Large intestine (tissue), 3 donors: ENCODE results near the gene CLN6. TPM values are rescaled to one million over a fixed set of nuclear protein-coding genes. Genes with fewer than 3 reads are reported as not detected.
"Not testable (repeated sequence)": the region's sequence is repeated elsewhere in the genome, so short reads cannot be mapped to it uniquely, and the experiment has no call there.

Experiments used
- DNase-seq, 2 donors: peaks; one replicate each; pipeline versions ENCODE4 v3.0.0 to v3.0.0-alpha.2; 2013
- H3K27ac ChIP-seq: one replicate; pipeline ENCODE4 v1.5.1; 2013; ENCODE audit warnings: low read length
- H3K27me3 ChIP-seq: 2 replicates; pipeline ENCODE4 v1.6.1; 2013; ENCODE audit warnings: low read length; ENCODE audit not compliant: control insufficient read depth, insufficient read depth
- H3K36me3 ChIP-seq: 2 replicates; pipeline ENCODE4 v1.6.1; 2013; ENCODE audit warnings: low read length; ENCODE audit not compliant: control insufficient read depth, insufficient read depth
- H3K4me1 ChIP-seq: one replicate; pipeline ENCODE4 v1.6.1; 2013; ENCODE audit warnings: low read length; ENCODE audit not compliant: control insufficient read depth, insufficient read depth
- H3K4me3 ChIP-seq: one replicate; pipeline ENCODE4 v1.5.1; 2013; ENCODE audit warnings: low read length
- H3K9me3 ChIP-seq: one replicate; pipeline ENCODE4 v1.6.1; 2013; ENCODE audit warnings: mild to moderate bottlenecking, low read depth, low read length, moderate library complexity; ENCODE audit not compliant: control insufficient read depth
- WGBS: methylation state at CpG from one replicate; pipeline ENCODE4 v1.1.5; 2013; ENCODE audit warnings: low lambda C conversion rate; ENCODE audit not compliant: insufficient coverage; 5-methylcytosine and 5-hydroxymethylcytosine counted together
- polyA plus RNA-seq: library from polyadenylated mRNA; unstranded; fragments of 120-200 nt; gene quantifications from one replicate; pipeline ENCODE4 v1.2.1, GENCODE V29; 2013

Gene CLN6
- polyA plus RNA-seq, 1 donor: 52.8 TPM

GRCh38 chr15:68213991-68214837 is 15.3 kb downstream of the CLN6 start:
- Histone ChIP-seq H3K9me3 (no peaks in the 10 kb centered on the region), H3K27ac (no peak overlapping the region), H3K4me3 (no peak overlapping the region), H3K4me1 (peaks cover 10% of the 10 kb centered on the region), H3K27me3 (no peaks in the 10 kb centered on the region), H3K36me3 (peaks cover 53% of the 10 kb centered on the region)
- no peak for DNase-seq
- WGBS: 80% methylated on average over 1 of the region's 17 CpGs

- H3K4me3 ChIP-seq, H3K27ac ChIP-seq, H3K27me3 ChIP-seq, H3K9me3 ChIP-seq, DNase-seq: not testable (repeated sequence)
- no CpG with 5 or more reads among the region's 6 CpGs for WGBS
- Histone ChIP-seq H3K4me1 (peaks cover 10% of the 10 kb centered on the region), H3K36me3 (peaks cover 48% of the 10 kb centered on the region)
Measured at GRCh38 chr15:68213491-68213845, 16.1 kb downstream of the CLN6 start.

- no peak overlapping the region for H3K27ac ChIP-seq
- WGBS: 80% methylated on average over 2 of the region's 14 CpGs
- H3K27me3 ChIP-seq: no peaks in the 10 kb centered on the region
- peaks cover 10% of the 10 kb centered on the region for H3K4me1 ChIP-seq
- no peak overlapping the region for H3K4me3 ChIP-seq
- DNase-seq: no peak
- peaks cover 36% of the 10 kb centered on the region for H3K36me3 ChIP-seq
- no peaks in the 10 kb centered on the region for H3K9me3 ChIP-seq
Measured at GRCh38 chr15:68211656-68212320, 17.7 kb downstream of the CLN6 start.

- Histone ChIP-seq H3K9me3 (no peaks in the 10 kb centered on the region), H3K4me3 (no peak overlapping the region), H3K27ac (no peak overlapping the region), H3K4me1 (peaks cover 17% of the 10 kb centered on the region), H3K36me3 (peaks cover 32% of the 10 kb centered on the region), H3K27me3 (no peaks in the 10 kb centered on the region)
- peak in 1 of 2 donors; percentile 48 for DNase-seq
- no CpG with 5 or more reads among the region's 23 CpGs for WGBS
Measured at GRCh38 chr15:68210821-68211655, 18.5 kb downstream of the CLN6 start.

- no CpG with 5 or more reads among the region's 9 CpGs for WGBS
- no peaks in the 10 kb centered on the region for H3K27me3 ChIP-seq
- no peak overlapping the region for H3K27ac ChIP-seq
- DNase-seq: no peak
- H3K9me3 ChIP-seq: no peaks in the 10 kb centered on the region
- peaks cover 32% of the 10 kb centered on the region for H3K36me3 ChIP-seq
- peaks cover 23% of the 10 kb centered on the region for H3K4me1 ChIP-seq
- no peak overlapping the region for H3K4me3 ChIP-seq
Measured at GRCh38 chr15:68210409-68210756, 19.1 kb downstream of the CLN6 start.

- Histone ChIP-seq H3K36me3 (peaks cover 32% of the 10 kb centered on the region), H3K4me1 (peaks cover 24% of the 10 kb centered on the region), H3K4me3 (no peak overlapping the region), H3K27ac (no peak overlapping the region), H3K9me3 (no peaks in the 10 kb centered on the region), H3K27me3 (no peaks in the 10 kb centered on the region)
- no peak for DNase-seq
- WGBS: no CpG with 5 or more reads among the region's 13 CpGs
Measured at GRCh38 chr15:68209735-68210408, 19.7 kb downstream of the CLN6 start.

DNA sequence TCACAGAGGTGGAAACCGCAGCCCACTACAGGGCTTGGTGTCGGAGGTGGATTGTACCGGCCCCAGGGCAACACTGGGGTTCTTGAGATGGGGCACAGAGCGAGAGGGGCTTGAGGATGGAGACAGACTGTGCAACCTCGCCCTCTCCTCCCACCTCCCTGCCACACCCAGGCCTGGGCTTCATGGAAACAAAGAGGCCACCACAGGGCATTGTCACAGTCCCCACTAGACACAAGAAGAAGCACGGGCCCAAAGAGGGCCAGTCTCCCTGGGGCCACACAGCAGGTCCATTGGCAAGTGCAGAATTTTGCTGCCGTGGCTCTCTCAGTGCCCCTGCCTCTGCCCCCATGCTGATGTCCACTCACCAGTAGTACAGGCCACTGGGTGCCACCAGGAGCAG is 20.3 kb downstream of the CLN6 start:
- no peak overlapping the region for H3K27ac ChIP-seq
- no peak overlapping the region for H3K4me3 ChIP-seq
- H3K27me3 ChIP-seq: no peaks in the 10 kb centered on the region
- no CpG with 5 or more reads among the region's 7 CpGs for WGBS
- H3K4me1 ChIP-seq: peaks cover 24% of the 10 kb centered on the region
- DNase-seq: no peak
- H3K9me3 ChIP-seq: no peaks in the 10 kb centered on the region
- H3K36me3 ChIP-seq: peaks cover 29% of the 10 kb centered on the region

- H3K27ac ChIP-seq: no peak overlapping the region
Measured at GRCh38 chr15:68208636-68209240, 20.8 kb downstream of the CLN6 start.

DNA sequence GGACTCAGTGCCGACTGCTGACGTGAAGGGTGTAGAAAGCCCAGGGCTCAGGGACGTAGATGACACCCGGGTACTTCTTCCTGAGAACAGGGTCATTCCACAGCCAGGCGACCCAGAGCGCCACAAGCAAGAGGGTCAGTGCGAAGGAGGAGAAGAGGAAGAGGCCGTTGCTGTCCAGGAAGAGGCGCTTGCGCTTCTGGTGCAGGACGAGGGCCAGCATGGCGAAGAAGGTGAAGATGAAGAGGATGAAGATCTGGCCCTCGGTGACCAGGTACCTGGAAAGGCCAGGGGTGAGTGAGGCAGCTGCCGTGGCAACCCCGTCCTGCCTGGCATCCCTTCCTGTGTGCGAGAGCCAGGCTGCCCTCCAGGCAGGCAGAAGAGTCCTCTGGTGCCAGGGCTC is 21.4 kb downstream of the CLN6 start:
- Histone ChIP-seq H3K27me3 (no peaks in the 10 kb centered on the region), H3K4me1 (peaks cover 24% of the 10 kb centered on the region), H3K27ac (no peak overlapping the region), H3K9me3 (no peaks in the 10 kb centered on the region), H3K4me3 (no peak overlapping the region), H3K36me3 (peaks cover 24% of the 10 kb centered on the region)
- no peak for DNase-seq
- no CpG with 5 or more reads among the region's 16 CpGs for WGBS

More at GRCh38 chr15:68208636-68209240, 20.8 kb downstream of the CLN6 start:
- Histone ChIP-seq H3K4me3 (no peak overlapping the region), H3K27me3 (no peaks in the 10 kb centered on the region), H3K9me3 (no peaks in the 10 kb centered on the region), H3K36me3 (peaks cover 24% of the 10 kb centered on the region), H3K4me1 (peaks cover 24% of the 10 kb centered on the region)
- no peak for DNase-seq
- WGBS: no CpG with 5 or more reads among the region's 13 CpGs
